ENCODE measurements around the gene TBX2.

The TBX2 gene

DNA sequence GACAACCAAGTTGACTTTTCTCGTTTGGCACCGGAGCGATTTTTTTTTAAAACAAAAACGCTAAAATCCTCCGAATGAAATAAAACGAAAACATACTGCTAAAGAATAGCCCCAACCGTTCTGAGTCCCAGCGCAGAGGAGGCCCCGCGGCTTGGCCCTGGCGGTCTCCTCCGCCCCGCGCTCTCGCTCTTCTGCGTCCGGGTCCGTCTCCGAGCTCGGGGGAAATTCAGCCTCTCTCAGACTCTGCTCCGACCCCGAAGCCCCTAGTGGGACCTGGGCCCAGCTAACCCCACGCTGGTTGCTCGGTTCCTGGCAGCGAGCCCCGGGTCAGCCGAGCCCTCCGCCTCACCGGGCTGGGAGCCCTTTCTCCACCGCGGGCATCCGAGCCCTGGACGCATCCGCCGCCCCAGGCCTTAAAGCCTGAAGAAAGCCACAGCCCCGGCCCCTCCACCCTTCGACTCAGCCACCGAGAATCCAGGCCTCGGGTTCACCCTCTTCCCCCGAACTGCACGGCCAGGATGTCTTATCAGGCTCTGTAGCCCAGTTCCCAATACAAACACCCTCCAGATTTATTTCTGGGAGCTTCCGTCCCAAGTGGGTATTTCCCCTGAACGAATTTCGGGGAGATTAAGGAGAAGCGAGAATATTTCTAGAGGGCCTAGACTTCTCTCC lies 1.2 kb downstream of the TBX2 start (continued):
- TF ChIP-seq, protein P1, sequence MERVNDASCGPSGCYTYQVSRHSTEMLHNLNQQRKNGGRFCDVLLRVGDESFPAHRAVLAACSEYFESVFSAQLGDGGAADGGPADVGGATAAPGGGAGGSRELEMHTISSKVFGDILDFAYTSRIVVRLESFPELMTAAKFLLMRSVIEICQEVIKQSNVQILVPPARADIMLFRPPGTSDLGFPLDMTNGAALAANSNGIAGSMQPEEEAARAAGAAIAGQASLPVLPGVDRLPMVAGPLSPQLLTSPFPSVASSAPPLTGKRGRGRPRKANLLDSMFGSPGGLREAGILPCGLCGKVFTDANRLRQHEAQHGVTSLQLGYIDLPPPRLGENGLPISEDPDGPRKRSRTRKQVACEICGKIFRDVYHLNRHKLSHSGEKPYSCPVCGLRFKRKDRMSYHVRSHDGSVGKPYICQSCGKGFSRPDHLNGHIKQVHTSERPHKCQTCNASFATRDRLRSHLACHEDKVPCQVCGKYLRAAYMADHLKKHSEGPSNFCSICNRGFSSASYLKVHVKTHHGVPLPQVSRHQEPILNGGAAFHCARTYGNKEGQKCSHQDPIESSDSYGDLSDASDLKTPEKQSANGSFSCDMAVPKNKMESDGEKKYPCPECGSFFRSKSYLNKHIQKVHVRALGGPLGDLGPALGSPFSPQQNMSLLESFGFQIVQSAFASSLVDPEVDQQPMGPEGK (tag by site-specific recombination; IDR thresholded peaks at IDR 0.05): peak; percentile 36; the same call in 1 of the 2 replicates
- TF ChIP-seq, protein P2, sequence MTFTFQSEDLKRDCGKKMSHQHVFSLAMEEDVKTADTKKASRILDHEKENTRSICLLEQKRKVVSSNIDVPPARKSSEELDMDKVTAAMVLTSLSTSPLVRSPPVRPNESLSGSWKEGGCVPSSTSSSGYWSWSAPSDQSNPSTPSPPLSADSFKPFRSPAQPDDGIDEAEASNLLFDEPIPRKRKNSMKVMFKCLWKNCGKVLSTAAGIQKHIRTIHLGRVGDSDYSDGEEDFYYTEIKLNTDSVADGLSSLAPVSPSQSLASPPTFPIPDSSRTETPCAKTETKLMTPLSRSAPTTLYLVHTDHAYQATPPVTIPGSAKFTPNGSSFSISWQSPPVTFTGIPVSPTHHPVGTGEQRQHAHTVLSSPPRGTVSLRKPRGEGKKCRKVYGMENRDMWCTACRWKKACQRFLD (tag by site-specific recombination; IDR thresholded peaks at IDR 0.05): no peak
- TF ChIP-seq ZNF777 (tag by site-specific recombination; IDR thresholded peaks at IDR 0.05; ENCODE audit: borderline replicate concordance) (no peak), ZNF114 (tag by site-specific recombination; IDR thresholded peaks at IDR 0.05) (no peak), ZNF404 (tag by site-specific recombination; IDR thresholded peaks at IDR 0.05) (no peak), ZNF530 (tag by site-specific recombination; IDR thresholded peaks at IDR 0.05; ENCODE audit: low read depth) (no peak), ZBTB20 (tag by site-specific recombination; IDR thresholded peaks at IDR 0.05) (peak; percentile 86; the same call in 1 of the 2 replicates), ZNF311 (tag by site-specific recombination; IDR thresholded peaks at IDR 0.05; ENCODE audit: borderline replicate concordance) (no peak)
- TF ChIP-seq, protein P3, sequence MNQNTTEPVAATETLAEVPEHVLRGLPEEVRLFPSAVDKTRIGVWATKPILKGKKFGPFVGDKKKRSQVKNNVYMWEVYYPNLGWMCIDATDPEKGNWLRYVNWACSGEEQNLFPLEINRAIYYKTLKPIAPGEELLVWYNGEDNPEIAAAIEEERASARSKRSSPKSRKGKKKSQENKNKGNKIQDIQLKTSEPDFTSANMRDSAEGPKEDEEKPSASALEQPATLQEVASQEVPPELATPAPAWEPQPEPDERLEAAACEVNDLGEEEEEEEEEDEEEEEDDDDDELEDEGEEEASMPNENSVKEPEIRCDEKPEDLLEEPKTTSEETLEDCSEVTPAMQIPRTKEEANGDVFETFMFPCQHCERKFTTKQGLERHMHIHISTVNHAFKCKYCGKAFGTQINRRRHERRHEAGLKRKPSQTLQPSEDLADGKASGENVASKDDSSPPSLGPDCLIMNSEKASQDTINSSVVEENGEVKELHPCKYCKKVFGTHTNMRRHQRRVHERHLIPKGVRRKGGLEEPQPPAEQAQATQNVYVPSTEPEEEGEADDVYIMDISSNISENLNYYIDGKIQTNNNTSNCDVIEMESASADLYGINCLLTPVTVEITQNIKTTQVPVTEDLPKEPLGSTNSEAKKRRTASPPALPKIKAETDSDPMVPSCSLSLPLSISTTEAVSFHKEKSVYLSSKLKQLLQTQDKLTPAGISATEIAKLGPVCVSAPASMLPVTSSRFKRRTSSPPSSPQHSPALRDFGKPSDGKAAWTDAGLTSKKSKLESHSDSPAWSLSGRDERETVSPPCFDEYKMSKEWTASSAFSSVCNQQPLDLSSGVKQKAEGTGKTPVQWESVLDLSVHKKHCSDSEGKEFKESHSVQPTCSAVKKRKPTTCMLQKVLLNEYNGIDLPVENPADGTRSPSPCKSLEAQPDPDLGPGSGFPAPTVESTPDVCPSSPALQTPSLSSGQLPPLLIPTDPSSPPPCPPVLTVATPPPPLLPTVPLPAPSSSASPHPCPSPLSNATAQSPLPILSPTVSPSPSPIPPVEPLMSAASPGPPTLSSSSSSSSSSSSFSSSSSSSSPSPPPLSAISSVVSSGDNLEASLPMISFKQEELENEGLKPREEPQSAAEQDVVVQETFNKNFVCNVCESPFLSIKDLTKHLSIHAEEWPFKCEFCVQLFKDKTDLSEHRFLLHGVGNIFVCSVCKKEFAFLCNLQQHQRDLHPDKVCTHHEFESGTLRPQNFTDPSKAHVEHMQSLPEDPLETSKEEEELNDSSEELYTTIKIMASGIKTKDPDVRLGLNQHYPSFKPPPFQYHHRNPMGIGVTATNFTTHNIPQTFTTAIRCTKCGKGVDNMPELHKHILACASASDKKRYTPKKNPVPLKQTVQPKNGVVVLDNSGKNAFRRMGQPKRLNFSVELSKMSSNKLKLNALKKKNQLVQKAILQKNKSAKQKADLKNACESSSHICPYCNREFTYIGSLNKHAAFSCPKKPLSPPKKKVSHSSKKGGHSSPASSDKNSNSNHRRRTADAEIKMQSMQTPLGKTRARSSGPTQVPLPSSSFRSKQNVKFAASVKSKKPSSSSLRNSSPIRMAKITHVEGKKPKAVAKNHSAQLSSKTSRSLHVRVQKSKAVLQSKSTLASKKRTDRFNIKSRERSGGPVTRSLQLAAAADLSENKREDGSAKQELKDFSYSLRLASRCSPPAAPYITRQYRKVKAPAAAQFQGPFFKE (tag by site-specific recombination; IDR thresholded peaks at IDR 0.05; ENCODE audit: borderline replicate concordance): no peak
- TF ChIP-seq, protein P4, sequence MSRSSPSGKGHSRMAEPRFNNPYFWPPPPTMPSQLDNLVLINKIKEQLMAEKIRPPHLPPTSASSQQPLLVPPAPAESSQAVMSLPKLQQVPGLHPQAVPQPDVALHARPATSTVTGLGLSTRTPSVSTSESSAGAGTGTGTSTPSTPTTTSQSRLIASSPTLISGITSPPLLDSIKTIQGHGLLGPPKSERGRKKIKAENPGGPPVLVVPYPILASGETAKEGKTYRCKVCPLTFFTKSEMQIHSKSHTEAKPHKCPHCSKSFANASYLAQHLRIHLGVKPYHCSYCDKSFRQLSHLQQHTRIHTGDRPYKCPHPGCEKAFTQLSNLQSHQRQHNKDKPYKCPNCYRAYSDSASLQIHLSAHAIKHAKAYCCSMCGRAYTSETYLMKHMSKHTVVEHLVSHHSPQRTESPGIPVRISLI (tag by site-specific recombination; IDR thresholded peaks at IDR 0.05): no peak
- TF ChIP-seq, protein P5, sequence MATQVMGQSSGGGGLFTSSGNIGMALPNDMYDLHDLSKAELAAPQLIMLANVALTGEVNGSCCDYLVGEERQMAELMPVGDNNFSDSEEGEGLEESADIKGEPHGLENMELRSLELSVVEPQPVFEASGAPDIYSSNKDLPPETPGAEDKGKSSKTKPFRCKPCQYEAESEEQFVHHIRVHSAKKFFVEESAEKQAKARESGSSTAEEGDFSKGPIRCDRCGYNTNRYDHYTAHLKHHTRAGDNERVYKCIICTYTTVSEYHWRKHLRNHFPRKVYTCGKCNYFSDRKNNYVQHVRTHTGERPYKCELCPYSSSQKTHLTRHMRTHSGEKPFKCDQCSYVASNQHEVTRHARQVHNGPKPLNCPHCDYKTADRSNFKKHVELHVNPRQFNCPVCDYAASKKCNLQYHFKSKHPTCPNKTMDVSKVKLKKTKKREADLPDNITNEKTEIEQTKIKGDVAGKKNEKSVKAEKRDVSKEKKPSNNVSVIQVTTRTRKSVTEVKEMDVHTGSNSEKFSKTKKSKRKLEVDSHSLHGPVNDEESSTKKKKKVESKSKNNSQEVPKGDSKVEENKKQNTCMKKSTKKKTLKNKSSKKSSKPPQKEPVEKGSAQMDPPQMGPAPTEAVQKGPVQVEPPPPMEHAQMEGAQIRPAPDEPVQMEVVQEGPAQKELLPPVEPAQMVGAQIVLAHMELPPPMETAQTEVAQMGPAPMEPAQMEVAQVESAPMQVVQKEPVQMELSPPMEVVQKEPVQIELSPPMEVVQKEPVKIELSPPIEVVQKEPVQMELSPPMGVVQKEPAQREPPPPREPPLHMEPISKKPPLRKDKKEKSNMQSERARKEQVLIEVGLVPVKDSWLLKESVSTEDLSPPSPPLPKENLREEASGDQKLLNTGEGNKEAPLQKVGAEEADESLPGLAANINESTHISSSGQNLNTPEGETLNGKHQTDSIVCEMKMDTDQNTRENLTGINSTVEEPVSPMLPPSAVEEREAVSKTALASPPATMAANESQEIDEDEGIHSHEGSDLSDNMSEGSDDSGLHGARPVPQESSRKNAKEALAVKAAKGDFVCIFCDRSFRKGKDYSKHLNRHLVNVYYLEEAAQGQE (tag by site-specific recombination; IDR thresholded peaks at IDR 0.05): no peak
